Measurements from ENCODE around the gene TMEM131. TPM values are rescaled to one million over a fixed set of nuclear protein-coding genes. Genes with fewer than 3 reads are reported as not detected.

Gene TMEM131
- total RNA-seq, 1 donor from 2014 or later: 31.4 TPM

DNA sequence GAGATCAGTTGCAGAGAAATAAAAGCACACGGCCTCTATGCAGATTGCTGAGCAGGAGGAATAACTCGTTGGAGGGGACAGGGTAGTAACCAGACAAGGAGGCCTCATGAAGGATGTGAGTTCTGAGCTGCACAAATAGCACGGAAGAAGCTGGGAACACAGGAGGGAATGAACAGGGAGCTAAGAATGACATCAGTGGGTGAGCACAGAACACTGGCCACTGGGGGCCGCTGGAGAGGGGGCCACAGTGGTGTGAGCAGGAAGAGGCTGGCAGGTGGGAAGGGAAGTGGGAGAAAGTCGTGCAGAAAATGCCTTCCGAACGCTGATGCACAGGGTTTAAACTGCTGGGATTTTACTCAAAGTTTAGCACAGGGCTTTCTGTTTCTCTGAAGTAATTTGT is 221.3 kb downstream of the TMEM131 start:
- Mint-ChIP-seq H3K27ac (ENCODE audit: unreplicated experiment) (no peak overlapping the region), H3K4me1 (ENCODE audit: low read depth) (no peaks in the 10 kb centered on the region), H3K36me3 (ENCODE audit: low read depth) (peaks cover 29% of the 10 kb centered on the region), H3K27me3 (ENCODE audit: low read depth) (no peaks in the 10 kb centered on the region), H3K9me3 (ENCODE audit: low read depth) (no peaks in the 10 kb centered on the region), H3K4me3 (ENCODE audit: unreplicated experiment) (no peak overlapping the region)
- DNase-seq (ENCODE audit: low spot score): no peak
- TF ChIP-seq, protein P1, sequence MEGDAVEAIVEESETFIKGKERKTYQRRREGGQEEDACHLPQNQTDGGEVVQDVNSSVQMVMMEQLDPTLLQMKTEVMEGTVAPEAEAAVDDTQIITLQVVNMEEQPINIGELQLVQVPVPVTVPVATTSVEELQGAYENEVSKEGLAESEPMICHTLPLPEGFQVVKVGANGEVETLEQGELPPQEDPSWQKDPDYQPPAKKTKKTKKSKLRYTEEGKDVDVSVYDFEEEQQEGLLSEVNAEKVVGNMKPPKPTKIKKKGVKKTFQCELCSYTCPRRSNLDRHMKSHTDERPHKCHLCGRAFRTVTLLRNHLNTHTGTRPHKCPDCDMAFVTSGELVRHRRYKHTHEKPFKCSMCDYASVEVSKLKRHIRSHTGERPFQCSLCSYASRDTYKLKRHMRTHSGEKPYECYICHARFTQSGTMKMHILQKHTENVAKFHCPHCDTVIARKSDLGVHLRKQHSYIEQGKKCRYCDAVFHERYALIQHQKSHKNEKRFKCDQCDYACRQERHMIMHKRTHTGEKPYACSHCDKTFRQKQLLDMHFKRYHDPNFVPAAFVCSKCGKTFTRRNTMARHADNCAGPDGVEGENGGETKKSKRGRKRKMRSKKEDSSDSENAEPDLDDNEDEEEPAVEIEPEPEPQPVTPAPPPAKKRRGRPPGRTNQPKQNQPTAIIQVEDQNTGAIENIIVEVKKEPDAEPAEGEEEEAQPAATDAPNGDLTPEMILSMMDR (IDR thresholded peaks at IDR 0.05): peak; percentile 62

DNA sequence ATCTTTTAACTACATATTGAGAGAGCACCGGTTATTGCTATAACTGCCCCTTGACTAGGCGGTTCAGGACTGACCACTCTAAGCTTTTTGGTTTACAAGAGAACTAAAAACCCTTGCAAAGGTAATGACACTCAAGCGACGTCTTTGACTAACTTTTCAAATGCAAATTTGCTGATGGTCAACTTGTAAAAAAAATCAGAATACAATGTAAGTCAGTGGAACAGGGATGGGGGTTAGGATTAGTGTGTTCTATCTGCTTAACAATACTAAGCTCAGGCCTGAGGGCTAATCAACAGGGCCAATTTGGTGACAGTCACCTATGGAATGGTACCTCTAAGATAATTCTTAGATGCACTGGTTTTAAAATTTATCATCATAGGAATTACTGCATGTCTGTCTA is 225.3 kb downstream of the TMEM131 start:
- no peak for DNase-seq (ENCODE audit: low spot score)
- H3K36me3 Mint-ChIP-seq (ENCODE audit: low read depth): peaks cover 24% of the 10 kb centered on the region

DNA sequence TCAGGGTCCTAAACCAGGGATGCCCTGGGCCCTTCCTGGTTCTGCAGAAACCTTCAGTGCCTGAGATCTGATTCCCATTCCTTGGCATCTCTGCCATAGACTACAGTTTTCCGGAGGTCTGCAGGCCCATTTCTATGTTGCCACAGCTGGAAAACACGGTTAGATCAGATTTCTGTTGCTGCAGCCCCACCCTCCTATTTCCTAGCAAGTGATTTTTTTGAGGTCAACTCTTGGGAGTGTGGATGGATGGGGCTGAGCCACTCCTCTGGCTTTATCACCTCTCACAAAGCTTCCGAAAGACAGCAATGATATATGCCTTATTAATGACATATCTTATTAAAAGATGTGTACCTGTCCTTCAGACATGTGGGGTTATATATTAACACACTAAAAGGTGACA is 226.0 kb downstream of the TMEM131 start:
- Mint-ChIP-seq H3K36me3 (ENCODE audit: low read depth) (peaks cover 30% of the 10 kb centered on the region), H3K27me3 (ENCODE audit: low read depth) (no peaks in the 10 kb centered on the region), H3K27ac (ENCODE audit: unreplicated experiment) (no peak overlapping the region), H3K4me1 (ENCODE audit: low read depth) (peaks cover 5% of the 10 kb centered on the region), H3K4me3 (ENCODE audit: unreplicated experiment) (no peak overlapping the region), H3K9me3 (ENCODE audit: low read depth) (no peaks in the 10 kb centered on the region)
- no peak for DNase-seq (ENCODE audit: low spot score)
- TF ChIP-seq, protein P1 (IDR thresholded peaks at IDR 0.05): no peak

More for the DNA sequence above, 225.3 kb downstream of the TMEM131 start:
- Mint-ChIP-seq H3K27me3 (ENCODE audit: low read depth) (no peaks in the 10 kb centered on the region), H3K9me3 (ENCODE audit: low read depth) (no peaks in the 10 kb centered on the region), H3K4me1 (ENCODE audit: low read depth) (peaks cover 5% of the 10 kb centered on the region), H3K27ac (ENCODE audit: unreplicated experiment) (no peak overlapping the region), H3K4me3 (ENCODE audit: unreplicated experiment) (no peak overlapping the region)
- TF ChIP-seq, protein P1 (IDR thresholded peaks at IDR 0.05): no peak

DNA sequence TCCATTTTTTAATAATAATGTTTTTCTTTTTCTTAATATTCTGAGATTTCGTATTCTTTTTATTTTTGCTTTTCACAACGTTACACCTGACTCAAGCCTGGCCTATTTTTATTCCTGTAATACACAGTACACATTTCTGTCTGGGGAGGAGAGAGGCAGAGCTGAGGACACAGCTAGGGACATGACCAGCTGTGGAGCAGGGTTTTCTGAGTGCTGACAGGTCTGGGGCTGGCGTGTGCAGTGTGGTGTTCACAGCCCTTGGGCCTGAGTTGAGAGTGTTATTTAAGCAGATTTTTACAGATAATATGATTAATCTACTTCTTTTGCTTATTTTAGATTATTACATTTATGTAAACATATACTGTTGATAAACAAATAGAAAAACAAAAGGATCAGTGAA is 226.4 kb downstream of the TMEM131 start:
- Mint-ChIP-seq H3K4me3 (ENCODE audit: unreplicated experiment) (no peak overlapping the region), H3K27me3 (ENCODE audit: low read depth) (no peaks in the 10 kb centered on the region), H3K36me3 (ENCODE audit: low read depth) (peaks cover 26% of the 10 kb centered on the region), H3K9me3 (ENCODE audit: low read depth) (no peaks in the 10 kb centered on the region), H3K4me1 (ENCODE audit: low read depth) (peaks cover 5% of the 10 kb centered on the region), H3K27ac (ENCODE audit: unreplicated experiment) (no peak overlapping the region)
- no peak for DNase-seq (ENCODE audit: low spot score)
- TF ChIP-seq, protein P1 (IDR thresholded peaks at IDR 0.05): no peak

DNA sequence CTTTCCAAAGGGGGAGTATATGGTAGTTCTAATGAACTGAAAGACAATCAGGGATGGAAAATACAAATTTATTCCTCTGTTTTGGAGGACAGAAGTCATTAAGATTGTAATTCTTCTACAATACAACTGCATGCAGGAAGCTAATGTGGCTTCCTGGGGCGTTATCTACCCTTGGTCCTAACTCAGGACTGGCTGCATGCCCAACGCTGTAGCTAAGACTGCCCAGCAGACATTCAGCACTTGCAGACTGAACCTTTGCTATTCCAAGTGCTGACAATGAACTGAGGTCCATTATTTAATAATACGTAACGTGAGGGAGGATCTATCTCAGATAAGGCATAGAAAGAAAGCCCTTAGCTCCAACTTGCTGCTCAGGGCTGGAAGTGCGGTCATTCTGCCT is 229.2 kb downstream of the TMEM131 start:
- H3K27me3 Mint-ChIP-seq (ENCODE audit: low read depth): no peaks in the 10 kb centered on the region
- H3K4me1 Mint-ChIP-seq (ENCODE audit: low read depth): peaks cover 8% of the 10 kb centered on the region
- H3K9me3 Mint-ChIP-seq (ENCODE audit: low read depth): no peaks in the 10 kb centered on the region
- no peak overlapping the region for H3K4me3 Mint-ChIP-seq (ENCODE audit: unreplicated experiment)
- peaks cover 23% of the 10 kb centered on the region for H3K36me3 Mint-ChIP-seq (ENCODE audit: low read depth)
- TF ChIP-seq, protein P1 (IDR thresholded peaks at IDR 0.05): no peak
- no peak overlapping the region for H3K27ac Mint-ChIP-seq (ENCODE audit: unreplicated experiment)
- no peak for DNase-seq (ENCODE audit: low spot score)

Measured in chondrocyte (in vitro differentiated cells).